Nephron (organoid): ENCODE results near the gene HIP1.
"Not testable (repeated sequence)": the region's sequence is repeated elsewhere in the genome, so short reads cannot be mapped to it uniquely, and the experiment has no call there.

ENCODE experiments used
- H3K27ac Mint-ChIP-seq, 3 experiments: 2 replicates each; pipeline ENCODE4 v1.8.0; 2020; ENCODE audit warnings: mixed read lengths in 3 of 3, mild to moderate bottlenecking in 2 of 3, moderate library complexity in 1 of 3
- H3K27me3 Mint-ChIP-seq: 2 replicates; pipeline ENCODE4 v1.8.0; 2021; ENCODE audit warnings: low read depth, mild to moderate bottlenecking, moderate library complexity, mixed read lengths
- H3K36me3 Mint-ChIP-seq: 2 replicates; pipeline ENCODE4 v1.8.0; 2020; ENCODE audit warnings: low read depth, mixed read lengths
- H3K4me1 Mint-ChIP-seq: 2 replicates; pipeline ENCODE4 v1.8.0; 2020; ENCODE audit warnings: mixed read lengths
- H3K4me3 Mint-ChIP-seq, 3 experiments: 2 replicates each; pipeline ENCODE4 v1.8.0; 2020; ENCODE audit warnings: mild to moderate bottlenecking in 3 of 3, mixed read lengths in 3 of 3, moderate library complexity in 2 of 3
- H3K9me3 Mint-ChIP-seq: 2 replicates; pipeline ENCODE4 v1.8.0; 2020; ENCODE audit warnings: mixed read lengths
- CTCF ChIP-seq, 3 experiments: fragments of 200-600 bp; sonication (generic); IDR thresholded peaks; one replicate each; pipeline ENCODE4 v1.5.0; 2021; ENCODE audit warnings: antibody characterized with exemption in 3 of 3; ENCODE audit not compliant: unreplicated experiment in 3 of 3

The HIP1 gene

GRCh38 chr7:75738604-75738974 is at the start of gene HIP1:
Gene HIP1, minus strand, starts transcription at chr7:75738941. Its CDS starts 21 bp downstream, at chr7:75738920.
- Mint-ChIP-seq H3K27me3 (peaks cover 16% of the 10 kb centered on the region), H3K36me3 (no peaks in the 10 kb centered on the region), H3K27ac (peak within 1 kb of the TSS; percentile 57 to 81 (median 67)), H3K4me3 (peak within 1 kb of the TSS; percentile 95 to 98 (median 97)), H3K9me3 (no peaks in the 10 kb centered on the region), H3K4me1 (peaks cover 23% of the 10 kb centered on the region)
- no peak for TF ChIP-seq CTCF (IDR thresholded peaks at IDR 0.05; ENCODE audit: unreplicated experiment in 3 of 3)

GRCh38 chr7:75788154-75788847 is 49.6 kb upstream of the HIP1 start:
- not testable (repeated sequence) for H3K9me3 Mint-ChIP-seq, H3K36me3 Mint-ChIP-seq, H3K4me3 Mint-ChIP-seq, H3K27ac Mint-ChIP-seq, H3K27me3 Mint-ChIP-seq, H3K4me1 Mint-ChIP-seq

GRCh38 chr7:75783058-75783457 is 44.3 kb upstream of the HIP1 start:
- H3K4me1 Mint-ChIP-seq, H3K27ac Mint-ChIP-seq, H3K9me3 Mint-ChIP-seq, H3K4me3 Mint-ChIP-seq, H3K36me3 Mint-ChIP-seq: not testable (repeated sequence)
- H3K27me3 Mint-ChIP-seq, result peaks cover 22% of the 10 kb centered on the region

- not testable (repeated sequence) for H3K4me1 Mint-ChIP-seq, H3K4me3 Mint-ChIP-seq, H3K9me3 Mint-ChIP-seq, H3K36me3 Mint-ChIP-seq, H3K27ac Mint-ChIP-seq
- peaks cover 22% of the 10 kb centered on the region for H3K27me3 Mint-ChIP-seq
These were observed 42.0 kb upstream of the HIP1 start for GRCh38 chr7:75780647-75781273.

GRCh38 chr7:75779516-75779915 is 40.8 kb upstream of the HIP1 start:
- not testable (repeated sequence) for H3K4me3 Mint-ChIP-seq, H3K27ac Mint-ChIP-seq, H3K4me1 Mint-ChIP-seq, H3K9me3 Mint-ChIP-seq, H3K36me3 Mint-ChIP-seq
- H3K27me3 Mint-ChIP-seq, result peaks cover 22% of the 10 kb centered on the region

- peaks cover 22% of the 10 kb centered on the region for H3K27me3 Mint-ChIP-seq
- H3K4me3 Mint-ChIP-seq, H3K27ac Mint-ChIP-seq, H3K36me3 Mint-ChIP-seq, H3K9me3 Mint-ChIP-seq, H3K4me1 Mint-ChIP-seq: not testable (repeated sequence)
These were observed 40.3 kb upstream of the HIP1 start for GRCh38 chr7:75779035-75779434.

GRCh38 chr7:75776295-75776971 is 37.7 kb upstream of the HIP1 start:
- Mint-ChIP-seq H3K9me3 (no peaks in the 10 kb centered on the region), H3K27me3 (peaks cover 18% of the 10 kb centered on the region), H3K4me1 (no peaks in the 10 kb centered on the region), H3K27ac (no peak overlapping the region), H3K4me3 (no peak overlapping the region), H3K36me3 (no peaks in the 10 kb centered on the region)
- no peak for TF ChIP-seq CTCF (IDR thresholded peaks at IDR 0.05; ENCODE audit: unreplicated experiment in 3 of 3)

GRCh38 chr7:75773958-75774357 is 35.2 kb upstream of the HIP1 start:
- not testable (repeated sequence) for H3K9me3 Mint-ChIP-seq, H3K4me3 Mint-ChIP-seq

More at GRCh38 chr7:75773958-75774357, 35.2 kb upstream of the HIP1 start:
- not testable (repeated sequence) for H3K27ac Mint-ChIP-seq, H3K4me1 Mint-ChIP-seq, H3K36me3 Mint-ChIP-seq, H3K27me3 Mint-ChIP-seq
